CD4-positive, alpha-beta memory T cell (primary cell): ENCODE measurements around the gene ZNF521. TPM values are rescaled to one million over a fixed set of nuclear protein-coding genes. Genes with fewer than 3 reads are reported as not detected.
A peak's percentile ranks its signal among the peaks of the same experiment; 100 is the strongest.

Source experiments
- CTCF ChIA-PET: fragments of 350-600 bp; sonication (Branson Sonifier 250); formaldehyde crosslinking; loops from one replicate; lab custom pipeline; 2021; ENCODE audit warnings: inconsistent platforms; ENCODE audit not compliant: partially characterized antibody; lab: Charles Lee
- POLR2A ChIA-PET: fragments of 350-600 bp; sonication (Branson Sonifier 250); formaldehyde crosslinking; loops from one replicate; lab custom pipeline; 2021; ENCODE audit not compliant: partially characterized antibody; lab: Charles Lee
- DNase-seq, 5 donors: peaks; one replicate each; pipeline versions ENCODE4 v3.0.0 to v3.0.0-alpha.2; 2020 to 2022; ENCODE audit warnings: mixed read lengths in 1 of 5
- H3K27ac ChIP-seq: one replicate; pipeline ENCODE4 v1.7.0; 2013; ENCODE audit warnings: low read depth, low read length
- H3K27me3 ChIP-seq: 2 replicates; pipeline ENCODE4 v1.7.0; 2013; ENCODE audit warnings: mild to moderate bottlenecking, low read length, moderate library complexity; ENCODE audit not compliant: insufficient read depth
- H3K36me3 ChIP-seq: 2 replicates; pipeline ENCODE4 v1.7.0; 2013; ENCODE audit warnings: mild to moderate bottlenecking, low read length, moderate library complexity; ENCODE audit not compliant: insufficient read depth
- H3K4me1 ChIP-seq: 2 replicates; pipeline ENCODE4 v1.7.0; 2013; ENCODE audit warnings: mild to moderate bottlenecking, low read length, moderate library complexity; ENCODE audit not compliant: insufficient read depth
- H3K4me3 ChIP-seq, 2 donors: one replicate each; pipeline ENCODE4 v1.7.0; 2013; ENCODE audit warnings: low read length in 2 of 2, mild to moderate bottlenecking in 1 of 2
- H3K9me3 ChIP-seq, 2 donors: one replicate each; pipeline ENCODE4 v1.7.0; 2013; ENCODE audit warnings: low read length in 2 of 2, control low read depth in 1 of 2; ENCODE audit not compliant: control insufficient read depth in 1 of 2
- H3K27ac Mint-ChIP-seq, 7 donors: one replicate each; pipeline ENCODE4 v1.8.0; 2020 to 2021; ENCODE audit warnings: mixed read lengths in 7 of 7, mild to moderate bottlenecking in 6 of 7, inconsistent platforms in 3 of 7, moderate library complexity in 3 of 7
- H3K27me3 Mint-ChIP-seq, 2 donors: one replicate each; pipeline ENCODE4 v1.8.0; 2020 to 2021; ENCODE audit warnings: mixed read lengths in 2 of 2
- H3K36me3 Mint-ChIP-seq, 2 donors: one replicate each; pipeline ENCODE4 v1.8.0; 2020 to 2021; ENCODE audit warnings: mixed read lengths in 2 of 2, inconsistent platforms in 1 of 2, mild to moderate bottlenecking in 1 of 2
- H3K4me1 Mint-ChIP-seq, 4 donors: one replicate each; pipeline ENCODE4 v1.8.0; 2020 to 2021; ENCODE audit warnings: mixed read lengths in 4 of 4, mild to moderate bottlenecking in 1 of 4
- H3K4me3 Mint-ChIP-seq, 8 donors: one replicate each; pipeline ENCODE4 v1.8.0; 2020 to 2021; ENCODE audit warnings: mixed read lengths in 8 of 8, mild to moderate bottlenecking in 7 of 8, moderate library complexity in 6 of 8, inconsistent platforms in 3 of 8
- H3K9me3 Mint-ChIP-seq, 8 donors: one replicate each; pipeline ENCODE4 v1.8.0; 2020 to 2021; ENCODE audit warnings: mixed read lengths in 8 of 8, mild to moderate bottlenecking in 5 of 8, inconsistent platforms in 3 of 8, moderate library complexity in 1 of 8
- intact Hi-C: fragments of 100-400 bp; cut with micrococcal nuclease; formaldehyde crosslinking; loops from one replicate; pipeline ENCODE4 v1.15.1; 2023
- polyA plus RNA-seq, 2 donors: library from polyadenylated mRNA; unstranded; fragments of 300-500 nt; fragmentation: Illumina TruSeq; gene quantifications; one replicate each; pipeline ENCODE4 v1.2.3, GENCODE V29; 2021
- total RNA-seq, 2 experiments: library from RNA; stranded (reverse); gene quantifications; one replicate each; pipeline ENCODE4 v1.2.3, GENCODE V29; 2021

The ZNF521 gene
- total and polyA plus RNA-seq, 4 experiments from 2014 or later, result not detected

GRCh38 chr18:25176518-25177042, 175.4 kb downstream of the ZNF521 start:
- Histone ChIP-seq H3K4me3 (no peak overlapping the region), H3K36me3 (no peaks in the 10 kb centered on the region), H3K27me3 (no peaks in the 10 kb centered on the region), H3K27ac (no peak overlapping the region), H3K4me1 (no peaks in the 10 kb centered on the region), H3K9me3 (no peaks in the 10 kb centered on the region)
- H3K27ac Mint-ChIP-seq, result no peak overlapping the region
- intact Hi-C loops, result no loop called here
- peaks cover 0 to 3% of the 10 kb centered on the region in 2 donors for H3K27me3 Mint-ChIP-seq
- H3K4me1 Mint-ChIP-seq, result no peaks in the 10 kb centered on the region
- DNase-seq, result no peak
- no peaks in the 10 kb centered on the region for H3K36me3 Mint-ChIP-seq
- CTCF ChIA-PET, result no interaction called here
- no peak overlapping the region for H3K4me3 Mint-ChIP-seq
- POLR2A ChIA-PET, result no interaction called here
- H3K9me3 Mint-ChIP-seq, result peaks cover 0 to 2% (median 0%) of the 10 kb centered on the region in 8 donors

GRCh38 chr18:25175558-25176517, 176.1 kb downstream of the ZNF521 start:
- no peak overlapping the region for H3K27ac Mint-ChIP-seq
- POLR2A ChIA-PET, result no interaction called here
- intact Hi-C loops, result no loop called here
- peaks cover 0 to 3% of the 10 kb centered on the region in 2 donors for H3K27me3 Mint-ChIP-seq
- CTCF ChIA-PET, result no interaction called here
- DNase-seq, result no peak
- Histone ChIP-seq H3K9me3 (no peaks in the 10 kb centered on the region), H3K4me3 (no peak overlapping the region), H3K4me1 (no peaks in the 10 kb centered on the region), H3K27ac (no peak overlapping the region), H3K27me3 (no peaks in the 10 kb centered on the region), H3K36me3 (no peaks in the 10 kb centered on the region)
- no peaks in the 10 kb centered on the region for H3K4me1 Mint-ChIP-seq
- no peaks in the 10 kb centered on the region for H3K36me3 Mint-ChIP-seq
- H3K9me3 Mint-ChIP-seq, result peaks cover 0 to 2% (median 0%) of the 10 kb centered on the region in 8 donors
- H3K4me3 Mint-ChIP-seq, result no peak overlapping the region

DNA sequence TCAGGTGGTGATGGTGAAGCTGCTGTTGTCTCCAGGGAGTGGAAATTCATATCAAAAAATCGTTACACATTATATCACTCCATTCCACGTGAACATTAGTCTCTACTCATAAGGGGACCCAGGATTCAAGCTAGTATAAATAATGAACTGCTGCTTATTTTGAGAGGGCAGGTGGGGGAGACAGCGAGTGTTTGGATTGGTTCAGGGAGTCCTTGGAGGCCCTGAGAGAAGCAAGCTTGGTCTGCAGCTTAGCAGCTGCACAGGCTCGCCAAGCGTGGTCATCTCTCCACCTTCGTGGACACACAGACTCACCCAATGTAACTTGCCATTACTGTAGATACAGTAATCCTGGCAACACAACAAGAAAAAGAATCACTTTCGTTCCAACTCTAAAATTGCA, 177.6 kb downstream of the ZNF521 start:
- H3K4me1 Mint-ChIP-seq, result no peaks in the 10 kb centered on the region
- H3K4me3 Mint-ChIP-seq, result no peak overlapping the region
- H3K4me3 ChIP-seq, result no peak overlapping the region
- intact Hi-C loops, result no loop called here
- no peaks in the 10 kb centered on the region for H3K36me3 Mint-ChIP-seq
- H3K36me3 ChIP-seq, result no peaks in the 10 kb centered on the region
- H3K27me3 ChIP-seq, result no peaks in the 10 kb centered on the region
- H3K27me3 Mint-ChIP-seq, result peaks cover 0 to 3% of the 10 kb centered on the region in 2 donors
- peak overlapping the region in 1 of 7 donors; percentile 4 for H3K27ac Mint-ChIP-seq
- no peaks in the 10 kb centered on the region for H3K9me3 ChIP-seq
- no peak for DNase-seq
- ChIA-PET POLR2A (no interaction called here), CTCF (no interaction called here)
- no peak overlapping the region for H3K27ac ChIP-seq
- no peaks in the 10 kb centered on the region for H3K4me1 ChIP-seq
- H3K9me3 Mint-ChIP-seq, result peaks cover 0 to 2% (median 0%) of the 10 kb centered on the region in 8 donors

DNA sequence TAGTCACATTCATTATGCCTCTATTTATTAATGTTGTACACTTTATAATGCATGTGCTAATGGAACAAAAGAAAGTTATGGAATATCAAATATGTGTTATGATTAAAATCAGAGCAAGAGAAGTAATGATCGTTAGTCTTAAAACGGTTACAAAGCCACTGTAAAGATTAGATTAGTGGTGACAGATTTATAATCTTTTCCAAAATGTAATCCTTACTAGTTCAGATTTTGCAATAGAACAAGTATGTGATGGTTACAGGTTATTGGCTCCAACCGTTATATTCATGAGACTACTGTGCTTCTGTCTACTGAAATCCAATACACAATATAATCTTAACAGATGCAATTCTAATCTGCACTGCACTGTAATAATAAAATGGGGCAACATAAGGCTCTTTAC, 180.6 kb downstream of the ZNF521 start:
- ChIA-PET CTCF (no interaction called here), POLR2A (no interaction called here)
- H3K9me3 Mint-ChIP-seq, result peaks cover 0 to 1% (median 0%) of the 10 kb centered on the region in 8 donors
- Histone ChIP-seq H3K27ac (no peak overlapping the region), H3K4me3 (no peak overlapping the region), H3K4me1 (no peaks in the 10 kb centered on the region), H3K27me3 (no peaks in the 10 kb centered on the region), H3K36me3 (no peaks in the 10 kb centered on the region), H3K9me3 (no peaks in the 10 kb centered on the region)
- H3K27me3 Mint-ChIP-seq, result no peaks in the 10 kb centered on the region
- H3K4me1 Mint-ChIP-seq, result no peaks in the 10 kb centered on the region
- no peak overlapping the region for H3K27ac Mint-ChIP-seq
- no peak for DNase-seq
- H3K4me3 Mint-ChIP-seq, result no peak overlapping the region
- no peaks in the 10 kb centered on the region for H3K36me3 Mint-ChIP-seq
- intact Hi-C loops, result no loop called here

- ChIA-PET POLR2A (no interaction called here), CTCF (no interaction called here)
- Histone ChIP-seq H3K36me3 (no peaks in the 10 kb centered on the region), H3K4me1 (no peaks in the 10 kb centered on the region), H3K4me3 (no peak overlapping the region), H3K9me3 (no peaks in the 10 kb centered on the region), H3K27ac (no peak overlapping the region), H3K27me3 (no peaks in the 10 kb centered on the region)
- intact Hi-C loops, result no loop called here
- Mint-ChIP-seq H3K4me1 (peaks cover 0 to 4% (median under 1%) of the 10 kb centered on the region in 4 donors), H3K36me3 (no peaks in the 10 kb centered on the region), H3K9me3 (peaks cover 0 to 1% (median 0%) of the 10 kb centered on the region in 8 donors), H3K27ac (no peak overlapping the region), H3K4me3 (no peak overlapping the region), H3K27me3 (no peaks in the 10 kb centered on the region)
- DNase-seq, result no peak
Observed at GRCh38 chr18:25170402-25170801, 181.6 kb downstream of the ZNF521 start.

DNA sequence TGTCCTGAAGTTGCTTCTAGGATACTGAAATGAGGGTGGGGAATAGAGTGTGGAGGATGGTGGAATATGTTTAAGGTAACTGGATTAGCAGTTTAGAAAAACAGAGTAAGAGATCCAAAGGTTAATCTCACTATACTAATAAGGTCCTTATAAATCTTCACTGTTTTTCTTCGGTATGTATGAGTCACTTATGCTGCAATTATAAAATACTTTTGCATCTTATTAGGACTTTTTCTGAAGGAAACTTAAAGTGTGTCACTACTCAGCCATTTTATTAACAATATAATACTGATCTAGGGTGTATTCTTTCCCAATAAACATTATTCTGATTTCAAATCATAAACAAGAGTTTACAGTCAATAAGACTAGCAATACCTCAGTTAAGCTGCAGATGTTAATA, 182.3 kb downstream of the ZNF521 start:
- Histone ChIP-seq H3K36me3 (no peaks in the 10 kb centered on the region), H3K4me1 (no peaks in the 10 kb centered on the region), H3K4me3 (no peak overlapping the region), H3K27ac (no peak overlapping the region), H3K27me3 (no peaks in the 10 kb centered on the region), H3K9me3 (no peaks in the 10 kb centered on the region)
- Mint-ChIP-seq H3K27me3 (no peaks in the 10 kb centered on the region), H3K9me3 (peaks cover 0 to 1% (median 0%) of the 10 kb centered on the region in 8 donors), H3K27ac (no peak overlapping the region), H3K4me1 (peaks cover 3 to 11% (median 5%) of the 10 kb centered on the region in 4 donors), H3K4me3 (no peak overlapping the region), H3K36me3 (no peaks in the 10 kb centered on the region)
- intact Hi-C loops, result no loop called here
- CTCF ChIA-PET, result no interaction called here
- POLR2A ChIA-PET, result no interaction called here
- no peak for DNase-seq

DNA sequence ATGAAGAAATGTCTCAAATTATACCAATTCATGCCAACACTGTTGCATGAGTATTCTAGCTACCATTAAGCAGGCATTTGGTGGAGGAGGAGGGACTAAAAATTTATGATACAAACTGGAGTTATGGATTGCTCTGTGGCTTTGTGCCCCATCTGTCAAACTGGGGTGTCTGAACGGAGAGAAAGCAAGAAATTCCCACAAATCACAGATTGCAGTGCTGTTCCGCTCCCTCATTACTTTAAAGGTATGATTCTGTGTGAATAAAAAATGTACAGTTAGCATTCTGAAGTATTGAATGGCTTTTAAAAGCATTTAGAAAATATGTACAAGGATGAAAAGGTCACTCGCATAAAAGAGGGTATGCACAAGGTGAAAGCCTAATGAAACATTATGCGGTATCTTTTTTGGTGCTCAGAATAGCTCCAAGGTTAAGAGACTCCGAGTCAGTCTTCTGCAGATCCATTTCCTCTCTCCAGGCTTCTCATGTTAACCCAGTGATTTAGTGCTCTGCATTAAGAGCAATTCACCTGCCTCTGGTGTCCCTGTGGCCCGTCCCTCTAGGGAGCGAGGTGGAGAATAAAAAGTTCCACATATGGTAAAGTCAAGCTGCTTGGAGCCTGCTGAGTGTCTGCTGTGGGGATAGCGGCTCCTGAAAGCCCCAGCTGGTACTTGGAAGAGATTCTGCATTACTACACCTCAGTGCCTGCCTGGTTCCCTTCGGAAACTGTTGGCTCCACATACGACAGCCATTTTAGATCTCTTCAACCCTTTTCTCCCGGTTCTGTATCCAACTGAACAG, 184.2 kb downstream of the ZNF521 start:
- ChIA-PET CTCF (no interaction called here), POLR2A (no interaction called here)
- Histone ChIP-seq H3K4me1 (no peaks in the 10 kb centered on the region), H3K9me3 (no peaks in the 10 kb centered on the region), H3K36me3 (no peaks in the 10 kb centered on the region), H3K27ac (no peak overlapping the region), H3K27me3 (no peaks in the 10 kb centered on the region), H3K4me3 (no peak overlapping the region)
- Mint-ChIP-seq H3K27ac (no peak overlapping the region), H3K36me3 (no peaks in the 10 kb centered on the region), H3K4me3 (peak overlapping the region in 1 of 8 donors; percentile 25), H3K27me3 (no peaks in the 10 kb centered on the region), H3K4me1 (peaks cover 10 to 19% (median 15%) of the 10 kb centered on the region in 4 donors), H3K9me3 (peaks cover 0 to 1% (median 0%) of the 10 kb centered on the region in 8 donors)
- intact Hi-C loops, result no loop called here
- no peak for DNase-seq
